Measurements from ENCODE around the gene PLAC1.

DNA sequence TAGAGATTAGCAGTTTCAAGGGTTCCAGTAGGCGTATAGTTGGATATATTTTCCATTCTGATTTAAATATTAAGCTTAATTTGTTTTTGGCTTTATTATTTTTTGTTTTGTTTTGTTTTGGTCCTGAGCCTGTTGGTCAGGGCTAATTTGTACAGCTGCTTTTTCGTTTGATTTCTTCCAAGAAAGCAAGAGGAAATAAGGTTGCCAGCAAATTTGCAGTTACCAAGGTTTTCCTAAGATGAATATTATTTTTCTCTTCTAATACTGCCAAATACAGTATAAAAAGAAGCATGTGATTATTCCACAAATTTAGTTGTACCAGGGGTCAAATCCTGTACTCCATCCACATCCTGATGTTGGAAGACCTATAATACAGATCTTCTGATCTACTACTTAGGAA is 24.9 kb downstream of the PLAC1 start:
- TF ChIP-seq POLR2A (IDR thresholded peaks at IDR 0.05; ENCODE audit: low read depth, low read length) (no peak), TAF1 (IDR thresholded peaks at IDR 0.05; ENCODE audit: low read depth, low read length) (no peak), POLR2AphosphoS5 (IDR thresholded peaks at IDR 0.05; ENCODE audit: low read depth, low read length) (no peak), SPI1 (IDR thresholded peaks at IDR 0.05; ENCODE audit: low read depth, low read length) (no peak), PAX5 (IDR thresholded peaks at IDR 0.05; ENCODE audit: insufficient read depth, low read length, severe bottlenecking) (no peak)
